Measurements from ENCODE around the gene EPB41. TPM values are rescaled to one million over a fixed set of nuclear protein-coding genes. Genes with fewer than 3 reads are reported as not detected.
"Not testable (repeated sequence)": the region's sequence is repeated elsewhere in the genome, so short reads cannot be mapped to it uniquely, and the experiment has no call there.

Gene EPB41
- total RNA-seq, 2 experiments from 2014 or later: 138 to 145 TPM

- ATAC-seq (ENCODE audit: poor library complexity) (no peak), DNase-seq (no peak)
- peaks cover 0 to 3% of the 10 kb centered on the region in 2 experiments for H3K9me3 ChIP-seq (ENCODE audit: control insufficient read depth in 1 of 2, insufficient read depth in 1 of 2, low read length in 2 of 2)
- Mint-ChIP-seq H3K27me3 (peaks cover 26% of the 10 kb centered on the region), H3K27ac (no peak overlapping the region), H3K4me1 (ENCODE audit: low read depth) (peaks cover 8% of the 10 kb centered on the region), H3K4me3 (peak overlapping the region; percentile 78), H3K9me3 (no peaks in the 10 kb centered on the region), H3K36me3 (ENCODE audit: low read depth) (no peaks in the 10 kb centered on the region)
- no peak for TF ChIP-seq CTCF (IDR thresholded peaks at IDR 0.05)
- H3K36me3 ChIP-seq (ENCODE audit: insufficient read depth, low read length): no peaks in the 10 kb centered on the region
- peaks cover 35% of the 10 kb centered on the region for H3K4me1 ChIP-seq (ENCODE audit: insufficient read depth, low read length)
- ChIA-PET CTCF (no interaction called here), POLR2A (no interaction called here)
- H3K4me3 ChIP-seq (ENCODE audit: low read length): no peak overlapping the region
- H3K27ac ChIP-seq (ENCODE audit: low read depth in 1 of 2, low read length in 2 of 2): no peak overlapping the region
- intact Hi-C loops (cut with DNase I, micrococcal nuclease): loop anchor here (10.0 kb wide), 2 partner anchors 49 to 79 kb away; no protein-coding TSS in a partner anchor
- peaks cover 21 to 39% of the 10 kb centered on the region in 2 experiments for H3K27me3 ChIP-seq (ENCODE audit: control insufficient read depth in 1 of 2, insufficient read depth in 2 of 2, low read length in 2 of 2)
These were observed 211.8 kb downstream of the EPB41 start for GRCh38 chr1:29126198-29126597.

GRCh38 chr1:29128739-29129138 is 214.4 kb downstream of the EPB41 start:
- no peak overlapping the region for H3K4me3 Mint-ChIP-seq
- POLR2A ChIA-PET: no interaction called here
- DNase-seq (no peak), ATAC-seq (ENCODE audit: poor library complexity) (no peak)
- no peaks in the 10 kb centered on the region for H3K9me3 Mint-ChIP-seq
- intact Hi-C loops (cut with DNase I, micrococcal nuclease): loop anchor here (10.0 kb wide), 2 partner anchors 46 to 76 kb away; no protein-coding TSS in a partner anchor
- no peak for TF ChIP-seq CTCF (IDR thresholded peaks at IDR 0.05)
- no peak overlapping the region for H3K27ac Mint-ChIP-seq
- H3K36me3 Mint-ChIP-seq (ENCODE audit: low read depth): no peaks in the 10 kb centered on the region
- Histone ChIP-seq H3K4me1 (ENCODE audit: insufficient read depth, low read length) (peaks cover 12% of the 10 kb centered on the region), H3K27ac (ENCODE audit: low read depth in 1 of 2, low read length in 2 of 2) (no peak overlapping the region), H3K4me3 (ENCODE audit: low read length) (no peak overlapping the region), H3K36me3 (ENCODE audit: insufficient read depth, low read length) (no peaks in the 10 kb centered on the region), H3K27me3 (ENCODE audit: control insufficient read depth in 1 of 2, insufficient read depth in 2 of 2, low read length in 2 of 2) (peaks cover 9 to 17% of the 10 kb centered on the region in 2 experiments), H3K9me3 (ENCODE audit: control insufficient read depth in 1 of 2, insufficient read depth in 1 of 2, low read length in 2 of 2) (no peaks in the 10 kb centered on the region)
- CTCF ChIA-PET: no interaction called here
- H3K27me3 Mint-ChIP-seq: peaks cover 30% of the 10 kb centered on the region
- peaks cover 8% of the 10 kb centered on the region for H3K4me1 Mint-ChIP-seq (ENCODE audit: low read depth)

- TF ChIP-seq CTCF (IDR thresholded peaks at IDR 0.05): no peak
- H3K27me3 ChIP-seq (ENCODE audit: control insufficient read depth in 1 of 2, insufficient read depth in 2 of 2, low read length in 2 of 2): peaks cover 4 to 7% of the 10 kb centered on the region in 2 experiments
- Mint-ChIP-seq H3K9me3 (no peaks in the 10 kb centered on the region), H3K36me3 (ENCODE audit: low read depth) (no peaks in the 10 kb centered on the region), H3K27me3 (peaks cover 33% of the 10 kb centered on the region), H3K27ac (no peak overlapping the region), H3K4me3 (no peak overlapping the region), H3K4me1 (ENCODE audit: low read depth) (peaks cover 8% of the 10 kb centered on the region)
- peaks cover 3% of the 10 kb centered on the region for H3K4me1 ChIP-seq (ENCODE audit: insufficient read depth, low read length)
- ChIA-PET POLR2A (no interaction called here), CTCF (no interaction called here)
- H3K36me3 ChIP-seq (ENCODE audit: insufficient read depth, low read length): no peaks in the 10 kb centered on the region
- no peak for DNase-seq
- no peaks in the 10 kb centered on the region for H3K9me3 ChIP-seq (ENCODE audit: control insufficient read depth in 1 of 2, insufficient read depth in 1 of 2, low read length in 2 of 2)
- no peak overlapping the region for H3K4me3 ChIP-seq (ENCODE audit: low read length)
- intact Hi-C loops (cut with DNase I, micrococcal nuclease): loop anchor here (10.0 kb wide), 2 partner anchors 45 to 75 kb away; no protein-coding TSS in a partner anchor
- ATAC-seq (ENCODE audit: poor library complexity): no peak
- H3K27ac ChIP-seq (ENCODE audit: low read depth in 1 of 2, low read length in 2 of 2): no peak overlapping the region
These were observed 215.5 kb downstream of the EPB41 start for GRCh38 chr1:29129916-29130315.

GRCh38 chr1:29131056-29131455 is 216.7 kb downstream of the EPB41 start:
- intact Hi-C loops (cut with DNase I, micrococcal nuclease); H3K4me3 ChIP-seq (ENCODE audit: low read length); DNase-seq; POLR2A ChIA-PET; H3K9me3 ChIP-seq (ENCODE audit: control insufficient read depth in 1 of 2, insufficient read depth in 1 of 2, low read length in 2 of 2); CTCF ChIA-PET; H3K4me1 ChIP-seq (ENCODE audit: insufficient read depth, low read length); H3K4me3 Mint-ChIP-seq; H3K9me3 Mint-ChIP-seq; H3K27ac Mint-ChIP-seq; H3K36me3 ChIP-seq (ENCODE audit: insufficient read depth, low read length); H3K27ac ChIP-seq (ENCODE audit: low read depth in 1 of 2, low read length in 2 of 2); H3K4me1 Mint-ChIP-seq (ENCODE audit: low read depth); H3K36me3 Mint-ChIP-seq (ENCODE audit: low read depth); ATAC-seq (ENCODE audit: poor library complexity); H3K27me3 ChIP-seq (ENCODE audit: control insufficient read depth in 1 of 2, insufficient read depth in 2 of 2, low read length in 2 of 2): not testable (repeated sequence)
- peaks cover 23% of the 10 kb centered on the region for H3K27me3 Mint-ChIP-seq

Data from CD4-positive, alpha-beta T cell (primary cell).